Measurements from ENCODE around the gene ATP8B1. TPM values are rescaled to one million over a fixed set of nuclear protein-coding genes. Genes with fewer than 3 reads are reported as not detected.
"Not testable (repeated sequence)": the region's sequence is repeated elsewhere in the genome, so short reads cannot be mapped to it uniquely, and the experiment has no call there.

Gene ATP8B1
- 100 to 1,000 TPM; 175 to 406 (median 316) TPM for total RNA-seq
- long read RNA-seq, donor 1, full-length matches to known transcripts = 3 of 69 reads
- long read RNA-seq, donor 1, partial matches to known transcripts = 31 of 69 reads
- long read RNA-seq, donor 1, other reads (novel, unspliced or antisense) = 35 of 69 reads
- long read RNA-seq, donor 2, partial matches to known transcripts = 8 of 17 reads
- long read RNA-seq, donor 2, other reads (novel, unspliced or antisense) = 9 of 17 reads

- intact Hi-C loops (cut with DNase I, micrococcal nuclease) = no loop called here
- ATAC-seq = peak; percentile 86
- Histone ChIP-seq H3K36me3 (ENCODE audit: low read depth) (no peaks in the 10 kb centered on the region), H3K4me3 (peak within 1 kb of the TSS; percentile 59), H3K4me1 (ENCODE audit: low read depth) (peaks cover 13% of the 10 kb centered on the region), H3K9me3 (no peaks in the 10 kb centered on the region)
- TF ChIP-seq CTCF (IDR thresholded peaks at IDR 0.05) = no peak
- peak; percentile 93 to 98 (median 95) for DNase-seq
These were observed at the start of gene ATP8B1 for GRCh38 chr18:57803103-57803969. TSS of gene ATP8B1 (minus strand) at chr18:57803315. CDS start at chr18:57731807, 71,508 bp downstream.

- DNase-seq (no peak), ATAC-seq (no peak)
- TF ChIP-seq CTCF (IDR thresholded peaks at IDR 0.05) = no peak
- Histone ChIP-seq H3K36me3 (ENCODE audit: low read depth) (no peaks in the 10 kb centered on the region), H3K4me1 (ENCODE audit: low read depth) (peaks cover 14% of the 10 kb centered on the region), H3K4me3 (no peak overlapping the region), H3K9me3 (no peaks in the 10 kb centered on the region)
- intact Hi-C loops (cut with DNase I, micrococcal nuclease) = no loop called here
These were observed 46.9 kb upstream of the ATP8B1 start for GRCh38 chr18:57850063-57850462.

- H3K9me3 ChIP-seq; DNase-seq; intact Hi-C loops (cut with DNase I, micrococcal nuclease); ATAC-seq; H3K4me3 ChIP-seq; H3K36me3 ChIP-seq (ENCODE audit: low read depth); H3K4me1 ChIP-seq (ENCODE audit: low read depth): not testable (repeated sequence)
These were observed 45.3 kb upstream of the ATP8B1 start for GRCh38 chr18:57848374-57848773.

GRCh38 chr18:57847431-57847830 is 44.3 kb upstream of the ATP8B1 start:
- H3K4me3 ChIP-seq; H3K4me1 ChIP-seq (ENCODE audit: low read depth); H3K36me3 ChIP-seq (ENCODE audit: low read depth); DNase-seq; intact Hi-C loops (cut with DNase I, micrococcal nuclease); H3K9me3 ChIP-seq; ATAC-seq: not testable (repeated sequence)

- Histone ChIP-seq H3K36me3 (ENCODE audit: low read depth) (no peaks in the 10 kb centered on the region), H3K9me3 (no peaks in the 10 kb centered on the region), H3K4me3 (no peak overlapping the region), H3K4me1 (ENCODE audit: low read depth) (no peaks in the 10 kb centered on the region)
- DNase-seq (no peak), ATAC-seq (peak; percentile 38)
- intact Hi-C loops (cut with DNase I, micrococcal nuclease) = no loop called here
- no peak for TF ChIP-seq CTCF (IDR thresholded peaks at IDR 0.05)
These were observed 43.1 kb upstream of the ATP8B1 start for GRCh38 chr18:57846258-57846657.

GRCh38 chr18:57845605-57846074 is 42.5 kb upstream of the ATP8B1 start:
- H3K9me3 ChIP-seq = no peaks in the 10 kb centered on the region
- no peaks in the 10 kb centered on the region for H3K4me1 ChIP-seq (ENCODE audit: low read depth)
- H3K36me3 ChIP-seq (ENCODE audit: low read depth) = no peaks in the 10 kb centered on the region
- no peak overlapping the region for H3K4me3 ChIP-seq
- ATAC-seq (no peak), DNase-seq (no peak)
- no peak for TF ChIP-seq CTCF (IDR thresholded peaks at IDR 0.05)
- intact Hi-C loops (cut with DNase I, micrococcal nuclease) = no loop called here

Measured in mucosa of descending colon (tissue), 3 donors.